SK-N-MC (cell line): ENCODE results near the gene TULP3.

Experiments
- DNase-seq: peaks from one replicate; pipeline ENCODE4 v3.0.0-alpha.2; 2011; ENCODE audit warnings: low read depth, low spot score
- H3K27ac ChIP-seq: fragments of 200-600 bp; sonication (generic); 2 replicates; pipeline ENCODE4 v1.5.1; 2016; ENCODE audit warnings: mixed run types
- H3K36me3 ChIP-seq: fragments of 200-600 bp; sonication (generic); 2 replicates; pipeline ENCODE4 v1.6.1; 2017; ENCODE audit warnings: antibody characterized with exemption, low read length, mixed read lengths; ENCODE audit not compliant: insufficient read depth
- H3K4me3 ChIP-seq: fragments of 200-600 bp; sonication (generic); 2 replicates; pipeline ENCODE4 v1.5.1; 2016
- H3K9ac ChIP-seq: fragments of 200-600 bp; sonication (generic); 2 replicates; pipeline ENCODE4 v1.8.0; 2017; ENCODE audit warnings: mixed run types, mixed read lengths; ENCODE audit not compliant: insufficient read length
- H3K9me3 ChIP-seq: fragments of 200-600 bp; sonication (generic); 2 replicates; pipeline ENCODE4 v1.6.1; 2017; ENCODE audit warnings: low read depth, mild to moderate bottlenecking, antibody characterized with exemption, low read length, moderate library complexity, mixed read lengths
- EZH2 ChIP-seq: fragments of 200-600 bp; sonication (generic); IDR thresholded peaks from one replicate; pipeline ENCODE4 v1.6.1; 2017; ENCODE audit warnings: antibody characterized with exemption
- FOXP2 ChIP-seq: optimal IDR thresholded peaks from 2 replicates; pipeline ENCODE3; 2011; ENCODE audit warnings: mild to moderate bottlenecking, moderate library complexity; ENCODE audit not compliant: insufficient read depth; ENCODE audit errors: extremely low read length, control extremely low read depth
- POLR2AphosphoS5 ChIP-seq: IDR thresholded peaks from 2 replicates; pipeline ENCODE4 v1.6.1; 2012; ENCODE audit warnings: mild to moderate bottlenecking, low read depth, low read length, borderline replicate concordance

TULP3 gene

DNA sequence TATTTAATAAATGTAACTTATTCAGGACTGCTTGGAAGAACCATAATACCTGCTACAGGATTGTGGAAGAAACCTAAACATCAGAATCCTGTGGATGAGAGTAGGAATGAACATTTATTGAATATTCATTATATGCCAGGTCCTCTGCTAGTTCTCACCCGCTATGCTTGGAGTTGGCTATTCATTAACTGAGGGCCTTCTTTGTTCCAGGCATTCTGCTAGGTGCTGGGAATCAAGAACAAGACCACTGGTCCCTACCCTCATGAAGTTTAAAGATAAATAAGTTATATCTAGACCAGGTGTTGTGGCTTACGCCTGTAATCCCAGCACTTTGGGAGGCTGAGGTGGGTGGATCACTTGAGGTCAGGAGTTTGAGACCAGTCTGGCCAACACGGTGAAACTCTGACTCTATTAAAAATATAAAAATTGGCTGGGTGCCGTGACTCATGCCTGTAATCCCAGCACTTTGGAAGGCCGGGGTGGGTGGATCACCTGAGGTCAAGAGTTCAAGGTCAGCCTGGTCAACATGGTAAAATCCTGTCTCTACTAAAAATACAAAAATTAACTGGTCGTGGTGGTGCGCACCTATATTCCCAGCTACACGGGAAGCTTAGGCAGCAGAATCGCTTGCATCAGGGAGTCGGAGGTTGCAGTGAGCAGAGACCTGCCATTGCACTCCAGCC, 3.8 kb upstream of the TULP3 start:
- no peak for TF ChIP-seq FOXP2
- TF ChIP-seq POLR2AphosphoS5 = no peak
- no peak for TF ChIP-seq EZH2
- Histone ChIP-seq H3K9ac (no peak overlapping the region), H3K36me3 (peaks cover 23% of the 10 kb centered on the region), H3K4me3 (no peak overlapping the region), H3K27ac (no peak overlapping the region), H3K9me3 (no peaks in the 10 kb centered on the region)
- DNase-seq = no peak

DNA sequence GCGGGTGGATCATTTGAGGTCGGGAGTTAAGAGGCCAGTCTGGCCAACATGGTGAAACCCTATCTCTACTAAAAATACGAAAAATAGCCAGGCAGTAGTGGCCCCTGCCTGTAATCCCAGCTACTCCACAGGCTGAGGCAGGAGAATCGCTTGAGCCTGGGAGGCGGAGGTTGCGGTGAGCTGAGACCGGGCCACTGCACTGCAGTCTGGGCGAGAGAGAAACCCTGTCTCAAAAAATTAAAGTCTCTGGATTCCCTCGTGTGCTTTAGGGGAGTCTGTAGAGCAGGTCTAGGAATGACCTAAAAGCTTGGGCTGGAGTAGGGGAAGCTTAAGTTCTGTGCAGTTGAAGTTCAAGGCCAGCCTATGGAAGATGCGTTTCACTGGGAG, 697 bp upstream of the TULP3 start:
- DNase-seq = no peak
- Histone ChIP-seq H3K27ac (peak overlapping the region; percentile 72; the same call in 1 of the 2 replicates), H3K4me3 (peak overlapping the region; percentile 84), H3K9me3 (no peaks in the 10 kb centered on the region), H3K9ac (peak overlapping the region; percentile 84), H3K36me3 (peaks cover 19% of the 10 kb centered on the region)
- TF ChIP-seq EZH2 = no peak
- no peak for TF ChIP-seq POLR2AphosphoS5
- TF ChIP-seq FOXP2 = no peak

DNA sequence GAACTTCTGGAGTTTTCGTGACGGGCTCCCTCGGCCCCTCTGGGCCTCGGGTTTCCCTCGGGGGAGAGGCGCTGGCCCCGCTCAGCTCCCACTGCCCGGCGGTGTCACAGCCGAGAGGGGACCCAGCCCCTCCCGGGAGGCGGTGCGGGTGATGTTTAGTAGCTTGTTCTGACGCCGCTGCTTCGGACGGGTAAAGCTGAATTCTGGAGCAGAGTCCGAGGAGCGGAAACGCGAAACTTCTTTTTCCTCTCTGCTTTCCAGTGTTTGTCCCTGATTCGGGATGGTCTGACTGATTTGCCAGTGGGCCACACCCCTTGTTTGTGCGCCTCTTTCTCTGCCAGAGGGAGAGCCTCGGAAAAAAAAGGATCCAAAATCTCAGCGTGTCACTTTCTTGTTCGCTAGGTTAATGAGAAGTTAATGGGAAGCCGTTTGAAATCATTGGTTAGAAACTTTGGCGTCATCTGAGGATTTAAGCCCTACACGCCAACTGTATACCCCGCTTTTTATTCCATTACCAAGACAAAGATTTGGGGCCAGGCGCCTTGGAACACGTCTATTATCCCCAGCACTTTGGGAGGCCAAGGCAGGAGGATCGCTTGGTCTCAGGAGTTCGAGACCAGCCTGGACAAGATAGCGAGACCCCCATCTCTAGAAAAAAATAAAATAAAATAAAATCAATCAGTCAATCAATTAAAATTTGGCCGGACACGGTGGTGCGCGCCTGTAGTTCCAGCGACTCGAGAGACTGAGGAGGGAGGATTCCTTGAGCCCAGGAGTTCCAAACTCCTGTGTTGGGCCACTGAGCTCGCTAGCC, 756 bp downstream of the TULP3 start:
- Histone ChIP-seq H3K36me3 (peaks cover 13% of the 10 kb centered on the region), H3K9me3 (no peaks in the 10 kb centered on the region), H3K4me3 (peak overlapping the region; percentile 84), H3K27ac (peak overlapping the region; percentile 27; the same call in 1 of the 2 replicates), H3K9ac (peak overlapping the region; percentile 79)
- TF ChIP-seq FOXP2 (no peak), POLR2AphosphoS5 (no peak), EZH2 (no peak)
- no peak for DNase-seq

DNA sequence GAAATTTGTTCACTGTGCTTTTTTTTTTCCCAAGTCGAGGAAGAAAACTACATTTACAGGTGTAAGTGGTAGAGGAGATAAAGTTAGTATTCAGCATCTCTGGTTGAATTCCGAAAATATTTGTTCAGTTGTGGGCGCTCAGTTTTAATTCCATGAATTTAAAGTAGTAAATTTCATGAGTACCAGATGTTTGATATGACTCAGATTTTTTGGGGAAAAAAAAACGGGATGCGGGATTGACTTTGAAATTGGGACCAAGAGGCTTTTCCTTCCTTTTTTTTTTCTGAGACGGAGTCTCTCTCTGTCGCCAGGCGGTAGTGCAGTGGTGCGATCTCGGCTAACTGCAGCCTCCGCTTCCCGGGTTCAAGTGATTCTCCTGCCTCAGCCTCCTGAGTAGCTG, 1.6 kb downstream of the TULP3 start:
- Histone ChIP-seq H3K4me3 (peak overlapping the region; percentile 84), H3K9ac (no peak overlapping the region)

DNA sequence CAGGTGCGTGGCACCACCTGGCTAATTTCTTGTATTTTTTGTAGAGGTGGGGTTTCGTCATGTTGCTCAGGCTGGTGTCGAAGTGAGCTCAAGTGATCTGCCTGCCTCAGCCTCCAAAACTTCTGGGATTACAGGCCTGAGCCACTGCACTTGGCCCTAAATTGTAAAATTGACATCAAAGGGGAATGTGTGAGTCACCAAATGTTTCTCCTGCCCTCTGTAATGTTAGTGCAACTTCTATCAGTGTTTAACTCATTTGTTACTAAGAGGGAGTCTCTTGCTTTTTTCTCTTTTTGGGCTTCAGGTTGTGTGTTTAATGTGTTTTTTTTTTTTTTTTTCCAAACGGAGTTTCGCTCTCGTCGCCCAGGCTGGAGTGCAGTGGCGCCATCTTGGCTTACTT, 2.3 kb downstream of the TULP3 start:
- TF ChIP-seq EZH2 = no peak
- TF ChIP-seq FOXP2 = no peak
- no peak for TF ChIP-seq POLR2AphosphoS5
- Histone ChIP-seq H3K9ac (no peak overlapping the region), H3K27ac (no peak overlapping the region), H3K9me3 (no peaks in the 10 kb centered on the region), H3K4me3 (no peak overlapping the region), H3K36me3 (peaks cover 6% of the 10 kb centered on the region)
- no peak for DNase-seq

More for the DNA sequence above, 1.6 kb downstream of the TULP3 start:
- no peak for DNase-seq
- Histone ChIP-seq H3K9me3 (no peaks in the 10 kb centered on the region), H3K27ac (no peak overlapping the region), H3K36me3 (peaks cover 13% of the 10 kb centered on the region)
- TF ChIP-seq EZH2 (no peak), FOXP2 (no peak), POLR2AphosphoS5 (no peak)

DNA sequence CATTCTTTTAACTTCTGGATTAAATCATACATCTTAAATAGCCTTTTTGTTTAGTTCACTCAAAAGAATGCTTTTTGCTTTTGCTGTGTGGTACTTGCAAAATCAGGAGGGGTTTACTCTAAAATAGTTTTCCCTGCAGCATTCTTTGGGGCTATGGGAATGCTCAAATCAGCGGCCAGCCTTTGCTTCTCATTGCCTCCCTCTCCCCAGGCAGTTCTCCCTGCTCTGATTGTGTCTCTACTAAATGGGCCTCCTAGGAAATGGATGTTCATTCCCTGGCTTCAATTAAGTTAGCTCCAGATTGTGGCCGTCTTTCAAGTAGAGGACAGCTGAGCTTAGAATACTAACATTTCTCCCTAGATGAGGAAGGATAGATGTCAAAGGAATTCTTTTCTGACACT, 4.4 kb downstream of the TULP3 start:
- TF ChIP-seq FOXP2 (no peak), EZH2 (no peak), POLR2AphosphoS5 (no peak)
- no peaks in the 10 kb centered on the region for H3K36me3 ChIP-seq
- no peaks in the 10 kb centered on the region for H3K9me3 ChIP-seq
- no peak for DNase-seq
- H3K4me3 ChIP-seq = 0 out of 2 replicates have a peak overlapping the region, but pooled peaks have one; percentile 0
- H3K27ac ChIP-seq = peak overlapping the region; percentile 45
- H3K9ac ChIP-seq = no peak overlapping the region

DNA sequence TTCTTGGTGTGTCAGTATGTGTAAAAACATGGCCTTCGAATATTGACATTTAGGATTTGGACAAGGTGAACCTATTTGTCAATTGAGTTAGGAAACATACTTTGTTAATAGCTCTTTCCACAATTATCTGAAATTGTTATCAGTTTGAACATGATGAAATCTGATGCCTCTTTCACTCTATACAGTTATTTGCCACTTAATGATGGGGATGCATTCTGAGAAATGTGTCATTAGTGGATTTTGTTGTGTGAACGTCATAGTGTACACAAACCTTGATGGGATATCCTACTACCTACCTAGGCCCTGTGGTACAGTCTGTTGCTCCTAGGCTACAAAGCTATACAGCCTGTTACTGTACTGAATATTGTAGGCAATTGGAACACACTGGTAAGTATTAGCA, 4.8 kb downstream of the TULP3 start:
- DNase-seq = no peak
- no peak for TF ChIP-seq EZH2
- TF ChIP-seq FOXP2 = no peak
- TF ChIP-seq POLR2AphosphoS5 = no peak
- Histone ChIP-seq H3K27ac (peak overlapping the region; percentile 45; the same call in 1 of the 2 replicates), H3K4me3 (no peak overlapping the region), H3K9me3 (no peaks in the 10 kb centered on the region), H3K36me3 (no peaks in the 10 kb centered on the region), H3K9ac (no peak overlapping the region)

DNA sequence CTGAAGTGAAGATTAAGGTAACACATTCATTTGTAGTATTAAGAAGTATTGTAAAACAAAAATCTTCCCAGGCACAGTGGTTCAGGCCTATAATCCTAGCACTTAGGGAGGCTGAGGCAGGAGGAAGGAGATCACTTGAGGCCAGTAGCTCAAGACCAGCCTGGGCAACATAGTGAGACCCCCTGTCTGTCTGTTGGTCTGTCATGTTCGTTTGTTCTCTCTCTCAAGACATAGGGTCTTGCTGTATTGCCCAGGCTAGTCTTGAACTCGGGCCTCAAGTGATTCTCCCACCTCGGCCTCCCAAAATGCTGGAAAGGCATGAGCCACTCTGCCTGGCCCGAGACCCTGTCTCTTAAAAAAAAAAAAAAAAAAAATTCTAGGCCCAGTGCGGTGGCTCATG, 6.7 kb downstream of the TULP3 start:
- Histone ChIP-seq H3K36me3 (no peaks in the 10 kb centered on the region), H3K27ac (no peak overlapping the region), H3K4me3 (no peak overlapping the region), H3K9ac (no peak overlapping the region), H3K9me3 (no peaks in the 10 kb centered on the region)
- TF ChIP-seq FOXP2 (no peak), POLR2AphosphoS5 (no peak), EZH2 (no peak)
- DNase-seq = no peak

DNA sequence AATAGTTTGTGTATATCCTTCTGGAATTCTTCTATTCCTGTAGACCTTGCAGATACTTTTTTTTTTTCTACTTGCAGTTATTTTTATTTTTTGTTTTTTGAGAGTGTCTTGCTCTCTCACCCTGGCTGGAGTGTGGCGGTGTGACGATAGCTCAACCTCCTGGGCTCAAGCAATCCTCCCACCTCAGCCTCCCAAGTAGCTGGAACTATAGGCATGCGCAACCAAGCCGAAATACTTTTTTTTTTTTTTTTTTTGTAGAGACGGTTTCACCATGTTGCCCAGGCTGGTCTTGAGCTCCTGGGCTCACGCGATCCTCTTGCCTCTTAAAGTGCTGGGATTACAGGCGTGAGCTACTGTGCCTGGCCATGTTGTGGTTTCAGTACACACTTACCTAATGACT, 10.0 kb downstream of the TULP3 start:
- Histone ChIP-seq H3K36me3 (no peaks in the 10 kb centered on the region), H3K9me3 (no peaks in the 10 kb centered on the region), H3K9ac (no peak overlapping the region), H3K4me3 (no peak overlapping the region), H3K27ac (peak overlapping the region; percentile 2; the same call in 1 of the 2 replicates)
- TF ChIP-seq POLR2AphosphoS5 = no peak
- DNase-seq = no peak
